ENCODE data around the gene FADS1. TPM values are rescaled to one million over a fixed set of nuclear protein-coding genes. Genes with fewer than 3 reads are reported as not detected.

FADS1 gene
- total RNA-seq, 1 experiment from 2014 or later = 105 TPM

GRCh38 chr11:61806785-61807184 is 10.0 kb downstream of the FADS1 start:
- H3K4me1 Mint-ChIP-seq = no peaks in the 10 kb centered on the region
- CTCF ChIA-PET = interaction anchor here (0.6 kb wide), 1 partner anchor 958 kb away, joined by 3 read pairs; no protein-coding TSS in a partner anchor
- POLR2A ChIA-PET = no interaction called here

GRCh38 chr11:61805146-61805545 is 11.7 kb downstream of the FADS1 start:
- Mint-ChIP-seq H3K27me3 (ENCODE audit: low read depth) (no peaks in the 10 kb centered on the region), H3K27ac (no peak overlapping the region), H3K36me3 (peaks cover 78% of the 10 kb centered on the region), H3K9me3 (no peaks in the 10 kb centered on the region), H3K4me1 (no peaks in the 10 kb centered on the region), H3K4me3 (no peak overlapping the region)
- TF ChIP-seq HMGA2 (CRISPR knock-in tag; IDR thresholded peaks at IDR 0.05) = no peak
- TF ChIP-seq, protein P1, sequence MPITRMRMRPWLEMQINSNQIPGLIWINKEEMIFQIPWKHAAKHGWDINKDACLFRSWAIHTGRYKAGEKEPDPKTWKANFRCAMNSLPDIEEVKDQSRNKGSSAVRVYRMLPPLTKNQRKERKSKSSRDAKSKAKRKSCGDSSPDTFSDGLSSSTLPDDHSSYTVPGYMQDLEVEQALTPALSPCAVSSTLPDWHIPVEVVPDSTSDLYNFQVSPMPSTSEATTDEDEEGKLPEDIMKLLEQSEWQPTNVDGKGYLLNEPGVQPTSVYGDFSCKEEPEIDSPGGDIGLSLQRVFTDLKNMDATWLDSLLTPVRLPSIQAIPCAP (CRISPR knock-in tag; IDR thresholded peaks at IDR 0.05) = no peak
- TF ChIP-seq, protein P2, sequence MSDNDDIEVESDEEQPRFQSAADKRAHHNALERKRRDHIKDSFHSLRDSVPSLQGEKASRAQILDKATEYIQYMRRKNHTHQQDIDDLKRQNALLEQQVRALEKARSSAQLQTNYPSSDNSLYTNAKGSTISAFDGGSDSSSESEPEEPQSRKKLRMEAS (CRISPR knock-in tag; IDR thresholded peaks at IDR 0.05) = no peak
- TF ChIP-seq ZNF416 (CRISPR knock-in tag; IDR thresholded peaks at IDR 0.05) = no peak
- no peak for TF ChIP-seq JAZF1 (CRISPR knock-in tag; IDR thresholded peaks at IDR 0.05)
- no peak for TF ChIP-seq NR1H2 (CRISPR knock-in tag; IDR thresholded peaks at IDR 0.05)
- no peak for TF ChIP-seq E2F5 (CRISPR knock-in tag; IDR thresholded peaks at IDR 0.05)
- TF ChIP-seq TCF7 (CRISPR knock-in tag; IDR thresholded peaks at IDR 0.05; ENCODE audit: low read depth) = no peak
- TF ChIP-seq, protein P3, sequence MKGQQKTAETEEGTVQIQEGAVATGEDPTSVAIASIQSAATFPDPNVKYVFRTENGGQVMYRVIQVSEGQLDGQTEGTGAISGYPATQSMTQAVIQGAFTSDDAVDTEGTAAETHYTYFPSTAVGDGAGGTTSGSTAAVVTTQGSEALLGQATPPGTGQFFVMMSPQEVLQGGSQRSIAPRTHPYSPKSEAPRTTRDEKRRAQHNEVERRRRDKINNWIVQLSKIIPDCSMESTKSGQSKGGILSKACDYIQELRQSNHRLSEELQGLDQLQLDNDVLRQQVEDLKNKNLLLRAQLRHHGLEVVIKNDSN (CRISPR knock-in tag; IDR thresholded peaks at IDR 0.05) = no peak
- TF ChIP-seq ZNF219 (CRISPR knock-in tag; IDR thresholded peaks at IDR 0.05; ENCODE audit: borderline replicate concordance) = no peak
- ChIA-PET CTCF (interaction anchor here (1.6 kb wide), 1 partner anchor 8 kb away, joined by 9 read pairs; no protein-coding TSS in a partner anchor), POLR2A (interaction anchor here (0.9 kb wide), 1 partner anchor 10 kb away, joined by 4 read pairs; no protein-coding TSS in a partner anchor)
- no peak for DNase-seq (ENCODE audit: low spot score)
- no peak for ATAC-seq

More at GRCh38 chr11:61806785-61807184, 10.0 kb downstream of the FADS1 start:
- H3K4me3 Mint-ChIP-seq = no peak overlapping the region
- peaks cover 89% of the 10 kb centered on the region for H3K36me3 Mint-ChIP-seq
- no peaks in the 10 kb centered on the region for H3K27me3 Mint-ChIP-seq (ENCODE audit: low read depth)
- no peaks in the 10 kb centered on the region for H3K9me3 Mint-ChIP-seq
- no peak overlapping the region for H3K27ac Mint-ChIP-seq
- ATAC-seq = no peak
- no peak for DNase-seq (ENCODE audit: low spot score)
- no peak for TF ChIP-seq GABPB1 (CRISPR knock-in tag; IDR thresholded peaks at IDR 0.05)
- TF ChIP-seq, protein P4, sequence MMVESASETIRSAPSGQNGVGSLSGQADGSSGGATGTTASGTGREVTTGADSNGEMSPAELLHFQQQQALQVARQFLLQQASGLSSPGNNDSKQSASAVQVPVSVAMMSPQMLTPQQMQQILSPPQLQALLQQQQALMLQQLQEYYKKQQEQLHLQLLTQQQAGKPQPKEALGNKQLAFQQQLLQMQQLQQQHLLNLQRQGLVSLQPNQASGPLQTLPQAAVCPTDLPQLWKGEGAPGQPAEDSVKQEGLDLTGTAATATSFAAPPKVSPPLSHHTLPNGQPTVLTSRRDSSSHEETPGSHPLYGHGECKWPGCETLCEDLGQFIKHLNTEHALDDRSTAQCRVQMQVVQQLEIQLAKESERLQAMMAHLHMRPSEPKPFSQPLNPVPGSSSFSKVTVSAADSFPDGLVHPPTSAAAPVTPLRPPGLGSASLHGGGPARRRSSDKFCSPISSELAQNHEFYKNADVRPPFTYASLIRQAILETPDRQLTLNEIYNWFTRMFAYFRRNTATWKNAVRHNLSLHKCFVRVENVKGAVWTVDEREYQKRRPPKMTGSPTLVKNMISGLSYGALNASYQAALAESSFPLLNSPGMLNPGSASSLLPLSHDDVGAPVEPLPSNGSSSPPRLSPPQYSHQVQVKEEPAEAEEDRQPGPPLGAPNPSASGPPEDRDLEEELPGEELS (CRISPR knock-in tag; IDR thresholded peaks at IDR 0.05) = no peak
- no peak for TF ChIP-seq ZNF138 (CRISPR knock-in tag; conservative IDR thresholded peaks at IDR 0.05)
- TF ChIP-seq, protein P1 (CRISPR knock-in tag; IDR thresholded peaks at IDR 0.05) = no peak
- no peak for TF ChIP-seq SMAD4 (CRISPR knock-in tag; IDR thresholded peaks at IDR 0.05)
- no peak for TF ChIP-seq FOXP1 (CRISPR knock-in tag; IDR thresholded peaks at IDR 0.05; ENCODE audit: borderline replicate concordance)

DNA sequence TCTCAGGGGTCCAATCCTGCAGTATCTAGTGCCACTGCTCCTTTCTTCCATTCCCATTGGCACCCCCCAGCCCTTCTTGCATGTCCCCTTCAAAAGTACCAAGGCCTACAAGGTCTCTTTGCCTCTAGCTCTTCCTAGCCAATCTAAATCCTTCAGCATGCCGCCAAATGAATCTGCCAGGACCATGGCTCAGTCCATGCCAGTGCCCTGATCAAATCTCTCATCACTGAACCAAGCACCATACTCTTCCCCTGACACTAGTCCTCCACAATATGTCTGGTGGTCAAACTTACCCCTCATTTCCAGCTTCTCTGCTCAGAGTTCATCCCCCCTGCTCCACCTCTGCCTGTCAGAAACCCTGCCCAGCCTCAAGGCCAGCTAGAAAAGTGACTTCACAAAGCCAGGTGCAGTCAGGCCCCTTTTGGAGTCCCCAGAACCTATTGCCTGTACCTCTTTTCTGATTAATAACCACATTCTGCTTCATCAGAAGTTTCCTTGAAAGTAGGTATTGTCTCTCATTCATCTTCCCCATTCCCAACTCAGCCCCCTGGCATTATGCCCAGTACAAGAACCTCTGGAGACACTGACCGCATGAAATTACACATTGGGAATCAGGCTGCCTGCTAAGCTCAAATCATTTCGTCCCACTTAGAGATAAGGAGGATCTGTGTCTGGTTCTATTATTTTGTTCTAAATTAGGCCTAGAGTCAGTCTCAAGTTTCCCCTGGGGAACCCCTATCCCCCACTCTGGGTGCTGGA is 12.7 kb downstream of the FADS1 start:
- no peaks in the 10 kb centered on the region for H3K27me3 Mint-ChIP-seq (ENCODE audit: low read depth)
- no peak overlapping the region; the same call in 1 of the 2 replicates for H3K27ac Mint-ChIP-seq
- no peak for DNase-seq (ENCODE audit: low spot score)
- peaks cover 73% of the 10 kb centered on the region for H3K36me3 Mint-ChIP-seq
- ChIA-PET POLR2A (interaction anchor here (1.3 kb wide), 1 partner anchor 13 kb away, joined by 3 read pairs; the partner anchor contains the start of gene FADS1), CTCF (interaction anchor here (1.2 kb wide), 1 partner anchor 11 kb away, joined by 3 read pairs; the partner anchor contains the start of gene FEN1)
- no peak for ATAC-seq
- no peaks in the 10 kb centered on the region for H3K4me1 Mint-ChIP-seq
- no peaks in the 10 kb centered on the region for H3K9me3 Mint-ChIP-seq
- H3K4me3 Mint-ChIP-seq = no peak overlapping the region
- TF ChIP-seq, protein P5, sequence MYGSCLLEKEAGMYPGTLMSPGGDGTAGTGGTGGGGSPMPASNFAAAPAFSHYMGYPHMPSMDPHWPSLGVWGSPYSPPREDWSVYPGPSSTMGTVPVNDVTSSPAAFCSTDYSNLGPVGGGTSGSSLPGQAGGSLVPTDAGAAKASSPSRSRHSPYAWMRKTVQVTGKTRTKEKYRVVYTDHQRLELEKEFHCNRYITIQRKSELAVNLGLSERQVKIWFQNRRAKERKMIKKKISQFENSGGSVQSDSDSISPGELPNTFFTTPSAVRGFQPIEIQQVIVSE (CRISPR knock-in tag; IDR thresholded peaks at IDR 0.05; ENCODE audit: borderline replicate concordance) = no peak
- TF ChIP-seq, protein P4 (CRISPR knock-in tag; IDR thresholded peaks at IDR 0.05) = no peak
- no peak for TF ChIP-seq FOXK1 (CRISPR knock-in tag; IDR thresholded peaks at IDR 0.05)
- TF ChIP-seq ZNF396 (CRISPR knock-in tag; IDR thresholded peaks at IDR 0.05; ENCODE audit: borderline replicate concordance) = no peak
- no peak for TF ChIP-seq E2F5 (CRISPR knock-in tag; IDR thresholded peaks at IDR 0.05)
- no peak for TF ChIP-seq EMX1 (CRISPR knock-in tag; IDR thresholded peaks at IDR 0.05)
